ENCODE results near the gene SECISBP2.

The SECISBP2 gene

DNA sequence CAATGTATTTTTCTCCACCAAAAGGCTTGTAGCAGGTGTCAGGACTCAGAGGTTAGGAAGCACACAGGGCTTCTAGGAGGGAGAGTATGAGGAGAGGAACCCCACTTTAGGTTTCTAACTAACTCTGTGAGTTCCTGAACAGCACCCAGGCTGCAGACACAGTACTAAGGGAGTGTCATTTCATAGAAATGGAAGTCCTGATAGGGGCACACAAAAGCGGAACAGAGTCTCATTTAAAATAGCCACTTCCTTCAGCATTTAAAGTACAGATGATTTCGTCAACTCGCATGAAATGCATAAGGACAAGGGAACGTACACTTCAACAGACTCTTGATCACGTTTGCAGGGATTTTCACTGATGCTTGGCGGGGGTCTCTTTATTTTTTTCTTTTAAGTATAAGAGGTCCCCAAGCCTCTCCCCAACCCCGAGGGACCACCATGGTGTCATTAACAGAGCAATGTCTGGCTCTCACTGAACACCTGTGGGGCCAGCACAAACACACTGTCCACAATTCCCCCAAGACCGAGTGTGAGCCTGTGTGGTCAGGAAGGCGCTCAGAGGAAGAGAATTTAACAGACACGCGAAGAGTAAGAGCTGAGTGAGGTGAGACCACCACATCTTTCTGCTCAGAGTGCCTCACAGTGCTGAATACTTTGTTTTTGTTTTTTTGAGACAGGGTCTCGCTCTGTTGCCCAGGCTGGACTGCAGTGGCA lies 82.3 kb downstream of the SECISBP2 start:
- TF ChIP-seq, protein P1, sequence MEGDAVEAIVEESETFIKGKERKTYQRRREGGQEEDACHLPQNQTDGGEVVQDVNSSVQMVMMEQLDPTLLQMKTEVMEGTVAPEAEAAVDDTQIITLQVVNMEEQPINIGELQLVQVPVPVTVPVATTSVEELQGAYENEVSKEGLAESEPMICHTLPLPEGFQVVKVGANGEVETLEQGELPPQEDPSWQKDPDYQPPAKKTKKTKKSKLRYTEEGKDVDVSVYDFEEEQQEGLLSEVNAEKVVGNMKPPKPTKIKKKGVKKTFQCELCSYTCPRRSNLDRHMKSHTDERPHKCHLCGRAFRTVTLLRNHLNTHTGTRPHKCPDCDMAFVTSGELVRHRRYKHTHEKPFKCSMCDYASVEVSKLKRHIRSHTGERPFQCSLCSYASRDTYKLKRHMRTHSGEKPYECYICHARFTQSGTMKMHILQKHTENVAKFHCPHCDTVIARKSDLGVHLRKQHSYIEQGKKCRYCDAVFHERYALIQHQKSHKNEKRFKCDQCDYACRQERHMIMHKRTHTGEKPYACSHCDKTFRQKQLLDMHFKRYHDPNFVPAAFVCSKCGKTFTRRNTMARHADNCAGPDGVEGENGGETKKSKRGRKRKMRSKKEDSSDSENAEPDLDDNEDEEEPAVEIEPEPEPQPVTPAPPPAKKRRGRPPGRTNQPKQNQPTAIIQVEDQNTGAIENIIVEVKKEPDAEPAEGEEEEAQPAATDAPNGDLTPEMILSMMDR (IDR thresholded peaks at IDR 0.05; ENCODE audit: low read depth, low read length), result no peak
- DNase-seq (ENCODE audit: extremely low read depth, low read depth), result no peak

DNA sequence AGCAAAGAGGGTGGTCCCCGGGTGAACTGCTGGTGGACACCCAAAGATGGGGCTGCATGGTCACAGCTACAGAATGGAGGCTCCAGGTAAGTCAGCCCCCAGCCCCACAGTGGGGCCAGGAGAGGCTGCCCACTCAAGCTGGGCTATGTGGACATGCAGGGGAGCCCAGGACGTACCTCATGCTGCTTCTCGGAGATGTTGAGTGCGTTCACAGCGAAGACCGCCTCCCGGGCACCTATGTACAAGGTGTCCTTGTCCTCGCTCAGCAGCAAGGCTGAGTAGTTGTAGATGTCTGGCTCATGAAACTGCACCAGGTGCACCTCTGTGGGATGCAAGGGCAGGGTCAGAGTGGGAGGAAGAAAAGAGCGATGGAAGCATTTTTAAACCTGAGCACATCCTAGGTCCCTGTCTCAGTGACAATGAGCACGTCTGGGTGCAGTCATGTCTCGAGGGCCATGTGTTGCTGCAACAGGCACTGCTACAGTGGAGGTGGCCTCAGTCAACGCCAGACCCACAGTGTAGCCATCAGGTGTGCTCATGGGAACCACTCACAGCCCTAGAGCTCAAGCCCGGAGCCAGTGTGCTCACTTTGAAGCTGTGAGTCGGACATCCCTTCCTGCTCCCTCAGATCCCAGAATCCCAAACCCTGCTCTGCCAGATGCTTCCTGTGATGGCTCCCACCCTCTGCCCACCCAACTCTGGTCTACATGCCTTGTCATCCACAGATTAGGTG lies 84.6 kb downstream of the SECISBP2 start:
- no peak for DNase-seq (ENCODE audit: extremely low read depth, low read depth)
- TF ChIP-seq, protein P1 (IDR thresholded peaks at IDR 0.05; ENCODE audit: low read depth, low read length), result no peak

DNA sequence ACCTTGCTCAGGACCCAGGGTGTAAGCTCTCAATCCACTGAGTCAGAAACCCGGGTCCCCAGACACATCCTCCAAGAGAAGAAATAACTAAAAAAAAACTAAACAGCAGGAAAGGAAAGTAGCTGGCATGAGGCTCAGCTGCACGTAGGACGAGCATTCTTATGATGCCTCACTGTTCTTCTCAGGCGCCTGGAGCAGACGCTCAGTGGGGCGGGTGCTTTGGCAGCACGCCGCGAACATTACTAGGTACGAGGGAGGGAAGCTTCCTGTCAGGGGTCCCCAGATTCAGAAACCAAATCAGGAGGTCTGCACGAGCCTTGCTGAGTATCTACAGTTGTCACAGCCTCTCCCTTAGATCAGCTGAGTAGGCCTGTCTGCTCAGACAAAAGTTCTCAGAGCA lies 85.8 kb downstream of the SECISBP2 start:
- TF ChIP-seq, protein P1 (IDR thresholded peaks at IDR 0.05; ENCODE audit: low read depth, low read length), result no peak
- no peak for DNase-seq (ENCODE audit: extremely low read depth, low read depth)

DNA sequence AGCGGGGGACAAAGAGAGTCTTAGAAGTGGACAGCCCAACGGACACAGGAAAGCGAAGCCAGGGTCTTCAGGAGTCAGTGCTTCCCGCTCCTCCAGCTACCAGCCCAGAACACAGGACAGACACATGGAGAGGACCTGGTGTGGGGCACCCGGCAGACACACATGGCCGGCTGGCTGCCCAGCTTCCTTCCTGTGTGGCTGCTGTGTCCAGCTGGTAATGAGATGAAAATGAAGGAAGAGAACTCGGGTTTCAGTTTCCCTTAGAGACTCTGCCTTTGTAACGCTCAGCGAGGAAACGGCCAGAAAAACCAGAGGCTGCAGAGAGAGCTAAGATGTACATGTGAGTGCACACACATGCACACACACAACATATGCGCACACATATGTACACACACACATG lies 87.5 kb downstream of the SECISBP2 start:
- DNase-seq (ENCODE audit: extremely low read depth, low read depth), result no peak
- TF ChIP-seq, protein P1 (IDR thresholded peaks at IDR 0.05; ENCODE audit: low read depth, low read length), result no peak

DNA sequence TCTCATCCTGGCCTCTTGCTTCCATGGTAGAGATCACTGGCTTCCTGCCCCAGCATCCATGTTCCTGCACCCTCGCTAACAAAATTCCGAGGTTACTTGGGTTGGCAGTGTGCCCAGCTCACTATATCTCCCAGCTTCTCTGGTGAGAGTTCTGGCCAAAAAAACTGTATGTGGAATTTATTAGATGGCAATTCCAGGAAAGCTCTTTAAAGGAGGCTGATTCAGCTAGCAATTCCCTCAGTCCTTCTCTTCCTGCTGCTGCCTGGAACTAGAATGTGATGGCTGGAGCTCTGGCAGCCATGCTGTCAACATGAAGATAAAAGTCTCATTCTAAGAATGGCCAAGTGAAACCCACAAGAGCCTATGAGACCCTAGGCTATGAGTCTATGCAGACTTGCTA lies 88.8 kb downstream of the SECISBP2 start:
- no peak for DNase-seq (ENCODE audit: extremely low read depth, low read depth)
- TF ChIP-seq, protein P1 (IDR thresholded peaks at IDR 0.05; ENCODE audit: low read depth, low read length), result no peak

DNA sequence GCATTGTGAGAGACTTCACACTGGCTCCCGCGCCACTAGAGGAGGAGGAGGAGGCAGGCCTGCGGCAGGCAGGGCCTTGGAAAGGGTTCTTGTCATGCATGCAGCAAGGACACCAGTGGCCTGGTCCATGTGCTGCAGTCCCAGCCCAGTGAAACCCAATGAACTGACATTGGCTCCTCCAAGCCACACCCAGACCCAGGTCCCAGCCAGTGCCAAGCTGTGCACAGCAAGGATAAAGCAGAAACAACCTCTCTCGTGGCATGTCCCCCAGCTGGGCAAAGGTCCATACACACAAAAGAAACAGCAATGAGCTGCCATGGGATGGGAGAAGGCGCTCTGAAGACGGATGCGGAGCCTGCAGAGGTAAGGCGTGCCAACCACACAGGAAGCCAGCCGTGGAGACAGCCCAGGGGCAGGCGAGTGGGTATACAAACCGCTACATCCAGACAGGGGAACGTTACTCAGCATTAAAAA lies 90.4 kb downstream of the SECISBP2 start:
- DNase-seq (ENCODE audit: extremely low read depth, low read depth), result no peak
- TF ChIP-seq, protein P1 (IDR thresholded peaks at IDR 0.05; ENCODE audit: low read depth, low read length), result no peak
